Activated CD8-positive, alpha-beta T cell treated with anti-CD3 and anti-CD28 coated beads, Interleukin-2, amount 10 ng/mL, durations not matched to agents 7 days and 5 days (primary cell): ENCODE data around the gene FHL5. TPM values are rescaled to one million over a fixed set of nuclear protein-coding genes. Genes with fewer than 3 reads are reported as not detected.

Source experiments
- ATAC-seq: fragments of 150-1000 bp; cut with Tn5 transposase; one replicate; pipeline ENCODE4 v1.10.0; 2021; ENCODE audit warnings: moderate library complexity
- CTCF ChIA-PET: fragments of 350-600 bp; sonication (Branson Sonifier 250); formaldehyde crosslinking; loops from one replicate; lab custom pipeline; 2021; ENCODE audit warnings: antibody characterized with exemption; lab: Charles Lee
- POLR2A ChIA-PET: fragments of 350-600 bp; sonication (Branson Sonifier 250); formaldehyde crosslinking; loops from one replicate; lab custom pipeline; 2021; ENCODE audit warnings: antibody characterized with exemption; lab: Charles Lee
- DNase-seq: peaks from one replicate; pipeline ENCODE4 v3.0.0-alpha.2; 2020
- H3K27ac Mint-ChIP-seq: one replicate; pipeline ENCODE4 v1.8.0; 2021; ENCODE audit warnings: mild to moderate bottlenecking, mixed read lengths
- H3K27me3 Mint-ChIP-seq: one replicate; pipeline ENCODE4 v1.8.0; 2021; ENCODE audit warnings: low read depth, mixed read lengths
- H3K36me3 Mint-ChIP-seq: one replicate; pipeline ENCODE4 v1.8.0; 2021; ENCODE audit warnings: low read depth, mixed read lengths
- H3K4me1 Mint-ChIP-seq: one replicate; pipeline ENCODE4 v1.8.0; 2021; ENCODE audit warnings: low read depth, mixed read lengths
- H3K4me3 Mint-ChIP-seq: one replicate; pipeline ENCODE4 v1.8.0; 2021; ENCODE audit warnings: mild to moderate bottlenecking, mixed read lengths
- H3K9me3 Mint-ChIP-seq: one replicate; pipeline ENCODE4 v1.8.0; 2022; ENCODE audit warnings: mixed read lengths; ENCODE audit not compliant: insufficient read depth
- total RNA-seq, 2 experiments: library from RNA; stranded (reverse); gene quantifications; one replicate each; pipeline ENCODE4 v1.2.3, GENCODE V29; 2021

The FHL5 gene
- total RNA-seq, 2 experiments from 2014 or later: not detected

DNA sequence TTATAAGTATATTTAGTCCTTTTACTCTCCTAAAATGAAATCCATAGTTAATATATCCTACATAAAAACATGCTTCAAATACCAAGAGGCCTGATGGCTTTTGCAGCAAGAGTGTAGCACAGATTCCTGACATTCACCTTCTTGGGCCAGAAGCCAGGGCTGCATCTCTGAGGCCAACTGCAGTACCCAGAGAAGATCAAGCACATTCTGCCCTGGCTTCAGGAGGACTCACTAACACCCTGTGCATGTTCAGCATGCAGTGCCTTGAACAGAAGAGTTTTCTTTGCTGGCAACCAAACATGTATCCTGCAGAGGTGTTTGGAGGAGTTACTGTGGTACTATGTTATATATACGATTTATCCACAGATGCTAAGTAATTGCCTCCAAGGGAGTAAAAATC is 90.3 kb downstream of the FHL5 start:
- H3K36me3 Mint-ChIP-seq: no peaks in the 10 kb centered on the region
- ATAC-seq: no peak
- H3K4me1 Mint-ChIP-seq: peaks cover 4% of the 10 kb centered on the region
- H3K27ac Mint-ChIP-seq: no peak overlapping the region
- H3K27me3 Mint-ChIP-seq: no peaks in the 10 kb centered on the region
- no peaks in the 10 kb centered on the region for H3K9me3 Mint-ChIP-seq
- ChIA-PET CTCF (no interaction called here), POLR2A (no interaction called here)
- H3K4me3 Mint-ChIP-seq: no peak overlapping the region
- DNase-seq: no peak

- DNase-seq: no peak
- Mint-ChIP-seq H3K27ac (no peak overlapping the region), H3K36me3 (no peaks in the 10 kb centered on the region), H3K4me3 (no peak overlapping the region), H3K4me1 (peaks cover 4% of the 10 kb centered on the region), H3K9me3 (peaks cover 3% of the 10 kb centered on the region), H3K27me3 (peaks cover 3% of the 10 kb centered on the region)
- ChIA-PET POLR2A (no interaction called here), CTCF (no interaction called here)
- no peak for ATAC-seq
Observed at GRCh38 chr6:96656567-96656966, 93.6 kb downstream of the FHL5 start.

DNA sequence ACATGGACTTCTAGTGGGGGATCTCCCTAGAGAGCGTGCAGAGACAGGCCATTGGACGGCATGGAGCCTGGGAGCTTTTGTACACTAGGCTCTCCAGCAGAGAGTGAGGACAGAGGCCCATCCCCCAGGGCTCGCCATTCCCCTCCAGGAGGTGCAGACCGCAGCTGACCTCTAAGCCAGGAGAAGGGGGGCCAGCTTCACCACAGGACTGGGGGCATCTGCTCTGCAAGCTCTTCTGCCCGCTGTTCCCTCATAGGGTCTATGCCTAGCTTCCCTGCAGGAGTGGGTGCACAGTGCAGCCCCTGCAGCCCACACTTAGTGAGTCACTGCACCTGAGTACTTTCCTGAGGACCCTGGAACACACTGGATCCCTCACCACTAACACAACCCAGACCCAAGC is 94.4 kb downstream of the FHL5 start:
- Mint-ChIP-seq H3K36me3 (no peaks in the 10 kb centered on the region), H3K9me3 (peaks cover 3% of the 10 kb centered on the region), H3K4me3 (no peak overlapping the region), H3K27me3 (peaks cover 3% of the 10 kb centered on the region), H3K4me1 (no peaks in the 10 kb centered on the region), H3K27ac (no peak overlapping the region)
- ChIA-PET POLR2A (no interaction called here), CTCF (no interaction called here)
- ATAC-seq (no peak), DNase-seq (no peak)

DNA sequence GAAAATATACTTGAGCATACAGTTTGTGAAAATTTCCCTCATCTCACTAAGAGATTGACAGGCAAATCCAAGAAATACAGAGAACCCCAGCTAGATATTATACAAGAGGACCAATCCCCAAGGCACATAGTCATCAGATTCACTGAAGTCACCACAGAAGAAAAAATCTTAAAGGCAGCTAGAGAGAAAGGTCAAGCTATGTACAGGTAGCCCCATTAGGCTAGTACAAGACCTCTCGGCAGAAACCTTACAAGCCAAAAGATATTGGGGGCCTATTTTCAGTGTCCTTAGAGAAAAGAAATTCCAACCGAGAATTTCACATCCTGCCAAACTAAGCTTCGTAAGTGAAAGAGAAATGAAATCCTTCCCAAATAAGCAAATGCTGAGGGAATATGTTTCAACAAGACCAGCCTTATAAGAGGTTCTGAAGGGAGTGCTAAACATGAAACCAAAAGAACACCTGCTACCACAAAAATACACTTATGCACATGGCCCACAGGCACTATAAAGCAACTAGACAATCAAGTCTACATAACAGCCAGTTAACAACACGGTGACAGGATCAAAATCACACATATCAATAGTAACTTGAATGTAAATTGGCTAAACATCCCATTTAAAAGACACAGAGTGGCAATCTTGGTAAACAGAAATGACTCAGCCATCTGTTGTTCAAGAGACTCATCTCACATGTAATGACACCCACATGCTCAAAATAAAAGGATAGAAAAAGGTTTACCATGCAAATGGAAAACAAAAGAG is 96.3 kb downstream of the FHL5 start:
- no peaks in the 10 kb centered on the region for H3K4me1 Mint-ChIP-seq
- CTCF ChIA-PET: no interaction called here
- no peaks in the 10 kb centered on the region for H3K36me3 Mint-ChIP-seq
- H3K9me3 Mint-ChIP-seq: peaks cover 3% of the 10 kb centered on the region
- H3K27ac Mint-ChIP-seq: no peak overlapping the region
- H3K27me3 Mint-ChIP-seq: peaks cover 3% of the 10 kb centered on the region
- DNase-seq (no peak), ATAC-seq (no peak)
- no peak overlapping the region for H3K4me3 Mint-ChIP-seq
- POLR2A ChIA-PET: no interaction called here

Other genes with a start within 250 kb of the FHL5 start
- gene UFL1, start 41.3 kb upstream of the FHL5 start, total RNA-seq: 10 to 100 TPM; 14.3 to 15.8 TPM